Mucosa of rectum (tissue), 2 donors: ENCODE data around the gene MALRD1.

Experiments used
- H3K27ac ChIP-seq, 2 donors: one replicate each; pipeline ENCODE4 v1.7.0; 2013; ENCODE audit warnings: inconsistent platforms in 2 of 2, low read depth in 2 of 2, low read length in 2 of 2
- H3K27me3 ChIP-seq, 2 donors: one replicate each; pipeline ENCODE4 v1.7.0; 2013; ENCODE audit warnings: low read length in 2 of 2; ENCODE audit not compliant: control insufficient read depth in 2 of 2, insufficient read depth in 2 of 2
- H3K36me3 ChIP-seq, 2 donors: one replicate each; pipeline ENCODE4 v1.7.0; 2013; ENCODE audit warnings: low read length in 2 of 2; ENCODE audit not compliant: control insufficient read depth in 2 of 2, insufficient read depth in 2 of 2
- H3K4me1 ChIP-seq, 2 donors: one replicate each; pipeline ENCODE4 v1.7.0; 2013; ENCODE audit warnings: low read length in 2 of 2, mild to moderate bottlenecking in 1 of 2; ENCODE audit not compliant: control insufficient read depth in 2 of 2, insufficient read depth in 2 of 2
- H3K4me3 ChIP-seq, 2 donors: one replicate each; pipeline ENCODE4 v1.7.0; 2013; ENCODE audit warnings: low read length in 2 of 2
- H3K9ac ChIP-seq, 2 donors: one replicate each; pipeline ENCODE4 v1.7.0; 2013; ENCODE audit warnings: low read length in 2 of 2, low read depth in 1 of 2, mild to moderate bottlenecking in 1 of 2
- H3K9me3 ChIP-seq, 2 donors: one replicate each; pipeline ENCODE4 v1.7.0; 2013; ENCODE audit warnings: low read length in 2 of 2; ENCODE audit not compliant: control insufficient read depth in 2 of 2
- donor health status: healthy.
- donor health status: Normal muscosa, but diverticular disease.

Gene MALRD1

GRCh38 chr10:19195698-19196097 is 147.1 kb downstream of the MALRD1 start:
- Histone ChIP-seq H3K27me3 (no peaks in the 10 kb centered on the region), H3K4me3 (no peak overlapping the region), H3K9me3 (no peaks in the 10 kb centered on the region), H3K9ac (no peak overlapping the region), H3K36me3 (no peaks in the 10 kb centered on the region), H3K27ac (no peak overlapping the region), H3K4me1 (no peaks in the 10 kb centered on the region)

DNA sequence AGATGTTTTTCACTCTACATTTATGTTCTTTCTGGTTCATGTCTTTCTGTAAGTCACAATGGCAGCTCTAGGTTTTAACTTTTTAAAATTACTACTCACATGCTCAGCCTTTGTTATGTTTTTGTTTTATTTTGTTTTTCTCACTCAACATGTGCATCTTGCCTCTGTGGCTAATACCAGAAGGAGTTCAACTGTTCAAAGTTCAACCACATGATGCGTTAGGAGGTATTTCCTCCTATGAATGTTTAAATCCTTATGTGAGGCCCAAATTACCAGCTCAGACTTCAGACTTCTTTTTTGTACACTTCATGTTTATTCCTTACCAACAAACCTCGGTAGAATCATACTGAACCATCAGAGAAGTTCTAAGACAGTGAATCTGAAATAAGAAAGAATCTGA is 151.6 kb downstream of the MALRD1 start:
- no peak overlapping the region for H3K4me3 ChIP-seq
- H3K36me3 ChIP-seq: no peaks in the 10 kb centered on the region
- H3K27me3 ChIP-seq: no peaks in the 10 kb centered on the region
- no peak overlapping the region for H3K27ac ChIP-seq
- no peak overlapping the region for H3K9ac ChIP-seq
- H3K4me1 ChIP-seq: no peaks in the 10 kb centered on the region
- H3K9me3 ChIP-seq: no peaks in the 10 kb centered on the region

DNA sequence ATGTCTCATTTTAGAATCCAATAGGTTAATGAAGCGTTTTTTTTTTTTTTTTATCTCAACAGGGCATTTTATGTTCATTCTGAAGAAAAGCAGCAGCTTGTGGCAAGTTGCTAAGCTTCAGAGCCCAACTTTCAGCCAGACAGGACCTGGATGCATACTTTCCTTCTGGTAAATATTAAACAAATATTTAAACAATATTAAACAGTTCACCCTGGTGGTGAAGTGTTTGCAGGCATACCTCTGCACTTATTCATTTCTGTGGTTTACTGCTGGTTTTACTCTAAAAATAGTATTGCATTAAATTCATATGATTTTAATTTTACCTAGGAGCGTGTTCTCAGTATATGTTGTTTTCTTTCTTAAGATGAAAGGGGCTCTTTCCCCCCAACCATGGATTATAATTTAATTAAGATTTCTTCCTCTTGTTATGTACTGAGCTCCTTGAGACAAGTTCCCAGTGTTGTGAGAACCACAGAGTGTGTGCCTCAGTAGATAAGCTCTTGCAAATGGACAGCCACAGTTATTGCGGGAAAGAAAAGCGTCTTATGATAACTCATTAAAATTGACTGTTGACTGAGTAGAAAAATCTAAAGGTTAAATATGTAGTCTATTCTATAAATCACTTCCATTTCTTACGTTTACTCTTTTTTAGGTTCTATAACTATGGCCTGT is 155.8 kb downstream of the MALRD1 start:
- H3K4me1 ChIP-seq: no peaks in the 10 kb centered on the region
- no peak overlapping the region for H3K4me3 ChIP-seq
- no peaks in the 10 kb centered on the region for H3K27me3 ChIP-seq
- no peaks in the 10 kb centered on the region for H3K36me3 ChIP-seq
- no peak overlapping the region for H3K27ac ChIP-seq
- no peaks in the 10 kb centered on the region for H3K9me3 ChIP-seq
- H3K9ac ChIP-seq: no peak overlapping the region

GRCh38 chr10:19209319-19209718 is 160.7 kb downstream of the MALRD1 start:
- H3K27ac ChIP-seq: no peak overlapping the region
- H3K27me3 ChIP-seq: no peaks in the 10 kb centered on the region
- no peaks in the 10 kb centered on the region for H3K36me3 ChIP-seq
- H3K9me3 ChIP-seq: no peaks in the 10 kb centered on the region
- no peak overlapping the region for H3K4me3 ChIP-seq
- no peak overlapping the region for H3K9ac ChIP-seq
- H3K4me1 ChIP-seq: no peaks in the 10 kb centered on the region

DNA sequence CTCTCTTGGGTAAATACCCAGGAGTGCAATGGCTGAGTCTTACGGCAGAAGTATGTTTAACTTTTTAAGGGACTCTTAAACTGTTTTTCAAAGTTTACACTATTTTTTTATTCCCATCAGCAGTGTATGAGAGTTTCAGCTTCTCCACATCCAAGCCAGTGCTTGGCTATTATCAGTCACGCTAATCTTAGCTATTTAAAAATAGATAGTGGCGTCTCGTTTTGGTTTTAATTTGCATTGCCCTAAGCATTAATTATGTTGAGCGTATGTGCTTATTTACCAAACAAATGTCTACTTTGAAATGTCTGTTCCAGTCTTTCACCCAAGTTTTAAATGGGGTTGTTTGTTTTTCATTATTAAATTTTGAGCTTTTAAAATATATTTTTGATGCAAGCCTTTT is 164.0 kb downstream of the MALRD1 start:
- Histone ChIP-seq H3K9me3 (no peaks in the 10 kb centered on the region), H3K27ac (no peak overlapping the region), H3K27me3 (no peaks in the 10 kb centered on the region), H3K36me3 (no peaks in the 10 kb centered on the region), H3K4me1 (no peaks in the 10 kb centered on the region), H3K9ac (no peak overlapping the region), H3K4me3 (no peak overlapping the region)

DNA sequence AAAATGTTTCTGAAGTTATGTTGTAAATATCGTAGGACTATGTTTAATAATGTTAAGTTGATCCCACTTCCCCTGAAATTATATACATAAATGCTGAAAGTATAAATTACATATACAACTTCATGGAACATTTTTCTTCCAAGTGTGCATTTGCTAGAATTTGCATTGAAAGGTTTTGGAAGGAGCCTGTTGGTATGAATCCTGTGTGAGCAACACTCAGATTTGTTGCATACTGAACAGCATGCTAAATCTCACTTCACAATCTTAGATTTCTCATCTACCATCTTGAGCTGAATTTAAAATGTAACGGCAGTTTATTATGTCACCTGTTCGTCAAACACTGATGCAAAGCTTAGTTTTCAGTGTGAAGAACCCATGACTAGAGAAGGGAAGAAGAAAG is 172.6 kb downstream of the MALRD1 start:
- Histone ChIP-seq H3K27me3 (no peaks in the 10 kb centered on the region), H3K4me3 (no peak overlapping the region), H3K9ac (no peak overlapping the region), H3K4me1 (no peaks in the 10 kb centered on the region), H3K27ac (no peak overlapping the region), H3K36me3 (no peaks in the 10 kb centered on the region), H3K9me3 (no peaks in the 10 kb centered on the region)

GRCh38 chr10:19226025-19226424 is 177.4 kb downstream of the MALRD1 start:
- Histone ChIP-seq H3K4me3 (no peak overlapping the region), H3K36me3 (no peaks in the 10 kb centered on the region), H3K9ac (no peak overlapping the region), H3K27me3 (no peaks in the 10 kb centered on the region), H3K4me1 (no peaks in the 10 kb centered on the region), H3K27ac (no peak overlapping the region), H3K9me3 (no peaks in the 10 kb centered on the region)

DNA sequence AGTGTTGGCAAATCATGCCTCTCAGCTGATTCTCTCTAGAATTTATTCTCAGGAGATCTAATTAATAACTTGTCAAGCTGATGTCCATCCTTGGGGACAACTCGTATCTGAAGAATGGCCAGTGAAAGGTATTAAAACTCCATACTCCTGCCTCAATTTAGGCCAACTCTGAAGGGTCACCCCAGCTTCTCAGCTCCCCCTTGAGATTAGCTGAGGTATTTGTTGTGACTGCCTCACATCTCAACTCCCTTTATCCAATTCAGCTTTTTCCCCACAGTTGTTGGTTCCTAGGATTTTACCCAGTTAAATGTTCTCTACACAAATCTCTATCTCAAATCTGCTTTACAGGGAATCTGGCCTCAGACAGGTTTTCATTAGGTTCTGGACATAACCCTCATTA is 182.4 kb downstream of the MALRD1 start:
- H3K4me1 ChIP-seq: no peaks in the 10 kb centered on the region
- no peaks in the 10 kb centered on the region for H3K9me3 ChIP-seq
- no peak overlapping the region for H3K9ac ChIP-seq
- H3K27ac ChIP-seq: no peak overlapping the region
- no peak overlapping the region for H3K4me3 ChIP-seq
- no peaks in the 10 kb centered on the region for H3K36me3 ChIP-seq
- no peaks in the 10 kb centered on the region for H3K27me3 ChIP-seq

DNA sequence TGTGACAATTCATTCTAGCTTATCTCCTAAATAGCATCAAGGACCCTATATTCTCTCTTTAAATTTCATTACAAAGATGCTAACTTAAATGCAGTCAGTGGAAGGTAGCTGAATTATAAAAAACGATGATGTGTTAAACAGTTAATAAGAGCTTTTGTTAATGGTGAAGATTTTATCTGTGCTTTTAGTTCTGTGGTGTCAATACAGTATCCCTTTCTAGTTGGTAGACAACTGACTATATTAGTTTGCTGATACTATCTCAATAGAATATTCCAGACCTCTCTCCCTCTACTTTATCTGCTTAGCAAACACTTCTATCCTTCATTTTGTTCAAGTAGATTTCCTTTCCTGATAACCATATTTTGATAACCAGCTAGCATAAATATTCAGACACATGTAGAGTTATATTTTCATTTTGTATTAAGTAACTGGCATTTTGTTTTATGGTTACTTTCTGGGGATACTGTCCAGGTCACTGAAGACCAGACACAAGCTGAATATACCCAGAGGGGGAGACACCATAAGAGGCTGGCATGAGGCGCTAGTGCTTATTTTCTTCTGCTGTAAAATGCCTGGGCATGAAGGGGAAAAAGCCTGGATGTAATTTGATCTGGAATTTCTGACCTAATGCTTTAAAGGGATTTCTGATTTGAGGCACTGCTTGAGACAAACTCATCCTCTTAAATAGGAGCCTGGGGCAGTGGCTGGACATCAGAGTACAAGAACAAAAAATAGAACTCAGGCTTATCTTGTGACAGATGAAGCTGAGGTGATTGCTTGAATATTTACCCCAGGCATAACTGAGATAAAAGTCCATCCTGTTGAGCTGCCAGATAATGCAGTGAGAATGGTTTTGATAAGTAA is 197.5 kb downstream of the MALRD1 start:
- no peaks in the 10 kb centered on the region for H3K36me3 ChIP-seq
- no peak overlapping the region for H3K4me3 ChIP-seq
- H3K27me3 ChIP-seq: no peaks in the 10 kb centered on the region
- no peaks in the 10 kb centered on the region for H3K4me1 ChIP-seq
- H3K27ac ChIP-seq: no peak overlapping the region
- no peak overlapping the region for H3K9ac ChIP-seq
- no peaks in the 10 kb centered on the region for H3K9me3 ChIP-seq

- Histone ChIP-seq H3K27ac (no peak overlapping the region), H3K27me3 (no peaks in the 10 kb centered on the region), H3K4me1 (no peaks in the 10 kb centered on the region), H3K36me3 (no peaks in the 10 kb centered on the region), H3K9ac (no peak overlapping the region), H3K9me3 (no peaks in the 10 kb centered on the region), H3K4me3 (no peak overlapping the region)
Measured at GRCh38 chr10:19247843-19248242, 199.2 kb downstream of the MALRD1 start.
